PC-3 (cell line): Measurements from ENCODE around the gene GLRX. TPM values are rescaled to one million over a fixed set of nuclear protein-coding genes. Genes with fewer than 3 reads are reported as not detected.

Experiments
- ATAC-seq: fragments of 200-7000 bp; cut with Tn5 transposase; 2 replicates; pipeline ENCODE4 v1.9.1; 2020; ENCODE audit warnings: mild to moderate bottlenecking, moderate library complexity
- BruUV-seq: library from RNA; stranded (reverse); fragments of 400-500 nt; replicated peaks from 2 replicates; lab custom pipeline; 2021; lab: Mats Ljungman, UMichigan
- CTCF ChIA-PET: fragments of 300-600 bp; sonication (Branson Sonifier 250); formaldehyde crosslinking; loops from one replicate; lab custom pipeline; 2022; ENCODE audit warnings: antibody characterized with exemption; lab: Charles Lee
- POLR2A ChIA-PET: fragments of 300-600 bp; sonication (Branson Sonifier 250); formaldehyde crosslinking; loops from one replicate; lab custom pipeline; 2022; ENCODE audit warnings: antibody characterized with exemption; ENCODE audit not compliant: unreplicated experiment; lab: Charles Lee
- DNase-seq: peaks from one replicate; pipeline ENCODE4 v3.0.0-alpha.2; 2015
- H2AFZ ChIP-seq: fragments of 300-600 bp; sonication (generic); 2 replicates; pipeline ENCODE4 v1.6.0; 2016; ENCODE audit warnings: antibody characterized with exemption, low read length
- H3F3A ChIP-seq: fragments of 300-600 bp; sonication (generic); one replicate; pipeline ENCODE4 v1.6.0; 2017; ENCODE audit warnings: antibody characterized with exemption, low read length, control low read depth, mild to moderate bottlenecking; ENCODE audit not compliant: unreplicated experiment
- H3K27ac ChIP-seq: fragments of 300-600 bp; sonication (generic); 2 replicates; pipeline ENCODE4 v1.5.1; 2016; ENCODE audit warnings: mild to moderate bottlenecking, low read length
- H3K27me3 ChIP-seq: fragments of 300-600 bp; sonication (generic); 2 replicates; pipeline ENCODE4 v1.6.1; 2016; ENCODE audit warnings: low read length, mixed read lengths
- H3K36me3 ChIP-seq: fragments of 300-600 bp; sonication (generic); 2 replicates; pipeline ENCODE4 v1.6.1; 2016; ENCODE audit warnings: low read depth, mixed run types, low read length, mixed read lengths
- H3K4me1 ChIP-seq: fragments of 300-600 bp; sonication (generic); 2 replicates; pipeline ENCODE4 v1.5.1; 2016; ENCODE audit warnings: low read length; ENCODE audit not compliant: insufficient read depth
- H3K4me2 ChIP-seq: fragments of 300-600 bp; sonication (generic); 2 replicates; pipeline ENCODE4 v1.6.0; 2016; ENCODE audit warnings: low read length
- H3K4me3 ChIP-seq: fragments of 300-600 bp; sonication (generic); 2 replicates; pipeline ENCODE4 v1.5.1; 2016; ENCODE audit warnings: mild to moderate bottlenecking, low read length, mixed read lengths
- H3K79me2 ChIP-seq: fragments of 300-600 bp; sonication (generic); 2 replicates; pipeline ENCODE4 v1.6.1; 2017; ENCODE audit warnings: low read length, mixed read lengths
- H3K9ac ChIP-seq: fragments of 300-600 bp; sonication (generic); 2 replicates; pipeline ENCODE4 v1.6.0; 2016; ENCODE audit warnings: mild to moderate bottlenecking, low read length
- H3K9me2 ChIP-seq: fragments of 300-600 bp; sonication (generic); replicated peaks from 2 replicates; pipeline ENCODE4 v1.6.1; 2016; ENCODE audit warnings: mixed run types, low read length, mixed read lengths
- H3K9me3 ChIP-seq: fragments of 300-600 bp; sonication (generic); 2 replicates; pipeline ENCODE4 v1.6.1; 2016; ENCODE audit warnings: low read length, mixed read lengths
- H4K20me1 ChIP-seq: fragments of 300-600 bp; sonication (generic); 2 replicates; pipeline ENCODE4 v1.6.1; 2016; ENCODE audit warnings: low read length, mixed read lengths
- CTCF ChIP-seq: fragments of 300-600 bp; sonication (generic); conservative IDR thresholded peaks from 2 replicates; pipeline ENCODE4 v1.5.1; 2017; ENCODE audit warnings: antibody characterized with exemption, low read depth, mild to moderate bottlenecking, low read length
- EZH2 ChIP-seq: fragments of 300-600 bp; sonication (generic); IDR thresholded peaks from one replicate; pipeline ENCODE4 v1.6.1; 2017; ENCODE audit warnings: antibody characterized with exemption, mild to moderate bottlenecking, low read length; ENCODE audit not compliant: unreplicated experiment
- EZH2phosphoT487 ChIP-seq: fragments of 300-600 bp; sonication (generic); IDR thresholded peaks from 2 replicates; pipeline ENCODE4 v1.6.1; 2018; ENCODE audit warnings: mild to moderate bottlenecking, antibody characterized with exemption, low read length, borderline replicate concordance
- intact Hi-C: fragments of 100-400 bp; cut with micrococcal nuclease; formaldehyde crosslinking; loops from 2 replicates; pipeline ENCODE4 v1.9.0; 2023
- total RNA-seq: library from RNA; depleted of rRNA; stranded (reverse); fragments of >200 nt; gene quantifications from 2 replicates; pipeline ENCODE4 v1.2.3, GENCODE V29; 2014

Gene GLRX
- total RNA-seq, 1 experiment from 2014 or later, result 27.4 TPM

- no peak overlapping the region for H3K4me2 ChIP-seq
- POLR2A ChIA-PET, result interaction anchor here (1.0 kb wide), 1 partner anchor 21 kb away, joined by 4 read pairs; the partner anchor contains the start of gene GLRX
- no TSS peak for BruUV-seq
Measured at GRCh38 chr5:95801961-95802360, 20.6 kb downstream of the GLRX start.

GRCh38 chr5:95801532-95801931 lies 21.0 kb downstream of the GLRX start:
- Histone ChIP-seq H3K4me3 (no peak overlapping the region), H3F3A (no peaks in the 10 kb centered on the region), H3K27me3 (no peaks in the 10 kb centered on the region), H4K20me1 (no peaks in the 10 kb centered on the region), H3K36me3 (no peaks in the 10 kb centered on the region), H3K4me1 (no peaks in the 10 kb centered on the region), H3K9me3 (no peaks in the 10 kb centered on the region), H3K4me2 (no peak overlapping the region), H3K79me2 (no peaks in the 10 kb centered on the region), H3K9ac (no peak overlapping the region), H2AFZ (no peak overlapping the region), H3K27ac (no peak overlapping the region), H3K9me2 (no peaks in the 10 kb centered on the region)
- ChIA-PET POLR2A (interaction anchor here (1.0 kb wide), 1 partner anchor 21 kb away, joined by 4 read pairs; the partner anchor contains the start of gene GLRX), CTCF (no interaction called here)
- ATAC-seq, result no peak
- BruUV-seq, result no TSS peak
- DNase-seq, result no peak
- intact Hi-C loops, result no loop called here
- TF ChIP-seq EZH2phosphoT487 (no peak), CTCF (no peak), EZH2 (no peak)

More at GRCh38 chr5:95801961-95802360, 20.6 kb downstream of the GLRX start:
- CTCF ChIA-PET, result no interaction called here
- Histone ChIP-seq H3F3A (no peaks in the 10 kb centered on the region), H3K9me3 (no peaks in the 10 kb centered on the region), H3K9ac (no peak overlapping the region), H2AFZ (no peak overlapping the region), H3K36me3 (no peaks in the 10 kb centered on the region), H4K20me1 (no peaks in the 10 kb centered on the region), H3K27me3 (no peaks in the 10 kb centered on the region), H3K4me3 (no peak overlapping the region), H3K79me2 (no peaks in the 10 kb centered on the region), H3K27ac (no peak overlapping the region), H3K4me1 (no peaks in the 10 kb centered on the region), H3K9me2 (no peaks in the 10 kb centered on the region)
- ATAC-seq (no peak), DNase-seq (no peak)
- intact Hi-C loops, result no loop called here
- no peak for TF ChIP-seq EZH2
- no peak for TF ChIP-seq CTCF
- no peak for TF ChIP-seq EZH2phosphoT487

- H2AFZ ChIP-seq, result no peak overlapping the region
- no peaks in the 10 kb centered on the region for H3F3A ChIP-seq
- CTCF ChIA-PET, result no interaction called here
- ATAC-seq (no peak), DNase-seq (no peak)
- H3K27ac ChIP-seq, result no peak overlapping the region
- H3K36me3 ChIP-seq, result no peaks in the 10 kb centered on the region
- no peaks in the 10 kb centered on the region for H4K20me1 ChIP-seq
- intact Hi-C loops, result no loop called here
- no peak overlapping the region for H3K4me3 ChIP-seq
- no peaks in the 10 kb centered on the region for H3K27me3 ChIP-seq
- BruUV-seq, result no TSS peak
- H3K4me1 ChIP-seq, result no peaks in the 10 kb centered on the region
- TF ChIP-seq EZH2 (no peak), CTCF (no peak), EZH2phosphoT487 (no peak)
- no peak overlapping the region for H3K4me2 ChIP-seq
- H3K9me2 ChIP-seq, result no peaks in the 10 kb centered on the region
- no peaks in the 10 kb centered on the region for H3K79me2 ChIP-seq
- POLR2A ChIA-PET, result no interaction called here
- H3K9ac ChIP-seq, result no peak overlapping the region
- no peaks in the 10 kb centered on the region for H3K9me3 ChIP-seq
Measured at GRCh38 chr5:95800553-95800952, 22.0 kb downstream of the GLRX start.
